Measurements from ENCODE around the gene VAPA.

The VAPA gene

DNA sequence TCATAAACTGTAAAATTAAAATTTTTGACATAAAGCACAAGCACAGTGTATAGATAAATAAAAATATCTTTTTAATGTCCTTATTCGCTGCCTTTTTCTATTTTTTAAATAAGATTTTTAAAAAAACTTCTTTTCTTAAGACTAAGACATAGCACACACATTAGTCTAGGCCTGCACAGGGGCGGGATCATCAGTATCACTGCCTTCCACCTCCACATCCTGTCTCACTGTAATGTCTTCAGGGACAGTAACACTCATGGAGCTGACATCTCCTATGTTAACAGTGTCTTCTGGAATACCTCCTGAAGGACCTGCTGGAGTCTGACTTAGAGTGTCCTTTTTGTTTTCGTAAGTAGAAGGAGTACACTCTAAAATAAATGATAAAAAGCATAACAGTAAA, 33.0 kb downstream of the VAPA start:
- TF ChIP-seq, protein P1, sequence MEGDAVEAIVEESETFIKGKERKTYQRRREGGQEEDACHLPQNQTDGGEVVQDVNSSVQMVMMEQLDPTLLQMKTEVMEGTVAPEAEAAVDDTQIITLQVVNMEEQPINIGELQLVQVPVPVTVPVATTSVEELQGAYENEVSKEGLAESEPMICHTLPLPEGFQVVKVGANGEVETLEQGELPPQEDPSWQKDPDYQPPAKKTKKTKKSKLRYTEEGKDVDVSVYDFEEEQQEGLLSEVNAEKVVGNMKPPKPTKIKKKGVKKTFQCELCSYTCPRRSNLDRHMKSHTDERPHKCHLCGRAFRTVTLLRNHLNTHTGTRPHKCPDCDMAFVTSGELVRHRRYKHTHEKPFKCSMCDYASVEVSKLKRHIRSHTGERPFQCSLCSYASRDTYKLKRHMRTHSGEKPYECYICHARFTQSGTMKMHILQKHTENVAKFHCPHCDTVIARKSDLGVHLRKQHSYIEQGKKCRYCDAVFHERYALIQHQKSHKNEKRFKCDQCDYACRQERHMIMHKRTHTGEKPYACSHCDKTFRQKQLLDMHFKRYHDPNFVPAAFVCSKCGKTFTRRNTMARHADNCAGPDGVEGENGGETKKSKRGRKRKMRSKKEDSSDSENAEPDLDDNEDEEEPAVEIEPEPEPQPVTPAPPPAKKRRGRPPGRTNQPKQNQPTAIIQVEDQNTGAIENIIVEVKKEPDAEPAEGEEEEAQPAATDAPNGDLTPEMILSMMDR (IDR thresholded peaks at IDR 0.05; ENCODE audit: insufficient read depth, low read depth, low read length, missing control alignments) = no peak
- peak; percentile 51 for DNase-seq (ENCODE audit: low read depth)
- no peak overlapping the region for H3K4me3 ChIP-seq (ENCODE audit: low read length)

DNA sequence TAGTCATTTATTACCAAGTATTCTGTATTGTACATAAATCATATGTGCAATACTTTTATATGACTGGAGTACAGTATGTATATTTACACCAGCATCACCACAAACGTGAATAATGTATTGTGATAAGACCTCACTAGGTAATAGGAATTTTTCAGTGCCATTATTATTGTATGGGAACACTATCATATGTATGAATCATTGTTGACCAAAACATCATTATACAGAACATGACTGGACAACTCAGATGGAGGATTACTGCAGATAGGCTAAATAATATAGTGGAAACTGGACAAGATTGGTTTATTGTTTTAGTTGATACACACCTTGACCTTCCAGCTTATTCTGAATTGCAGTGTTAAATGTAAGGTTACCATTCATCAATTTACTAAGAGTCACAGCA, 33.4 kb downstream of the VAPA start:
- DNase-seq (ENCODE audit: low read depth) = peak; percentile 71

DNA sequence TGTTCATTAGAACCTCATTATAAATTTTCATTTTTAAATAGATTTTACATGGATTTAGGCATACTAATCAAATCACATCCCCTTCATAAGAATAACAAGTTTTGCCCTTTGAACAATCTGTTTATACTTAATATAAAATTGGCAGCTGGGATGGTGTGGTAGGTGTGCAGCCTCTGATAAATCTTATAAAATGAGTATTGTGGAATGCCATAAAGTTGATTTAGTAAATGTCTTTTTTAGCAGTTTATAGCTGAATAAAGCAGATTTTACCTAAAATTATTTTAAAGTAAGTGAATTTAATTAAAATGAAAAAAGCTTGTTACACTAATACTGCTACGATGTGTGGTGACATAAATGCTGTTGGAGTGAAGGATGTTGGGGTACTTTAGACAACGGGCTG, 35.5 kb downstream of the VAPA start:
- no peak for DNase-seq (ENCODE audit: low read depth)
- no peak overlapping the region for H3K4me3 ChIP-seq (ENCODE audit: low read length)
- TF ChIP-seq, protein P1 (IDR thresholded peaks at IDR 0.05; ENCODE audit: insufficient read depth, low read depth, low read length, missing control alignments) = no peak

More for the DNA sequence above, 33.4 kb downstream of the VAPA start:
- TF ChIP-seq, protein P1 (IDR thresholded peaks at IDR 0.05; ENCODE audit: insufficient read depth, low read depth, low read length, missing control alignments) = no peak
- H3K4me3 ChIP-seq (ENCODE audit: low read length) = no peak overlapping the region

DNA sequence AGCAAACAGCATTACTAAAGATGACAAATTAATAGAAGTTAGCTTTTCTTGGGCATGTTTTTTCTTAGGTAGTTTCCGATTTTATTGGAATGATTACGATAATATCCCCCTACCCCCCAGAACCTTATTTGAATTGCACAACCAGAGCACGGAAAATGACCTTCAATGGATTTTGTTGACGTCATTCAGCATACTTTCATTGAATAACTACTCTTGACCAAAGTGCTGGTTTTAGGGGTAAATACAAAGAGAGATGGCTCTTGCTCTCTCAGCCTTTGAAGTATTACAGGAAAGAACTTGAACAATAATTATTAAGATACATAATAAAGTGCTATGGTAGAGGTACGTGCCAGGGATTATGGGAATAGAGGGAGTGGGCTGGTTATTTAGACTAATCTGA, 36.0 kb downstream of the VAPA start:
- no peak for DNase-seq (ENCODE audit: low read depth)
- no peak overlapping the region for H3K4me3 ChIP-seq (ENCODE audit: low read length)
- TF ChIP-seq, protein P1 (IDR thresholded peaks at IDR 0.05; ENCODE audit: insufficient read depth, low read depth, low read length, missing control alignments) = no peak

DNA sequence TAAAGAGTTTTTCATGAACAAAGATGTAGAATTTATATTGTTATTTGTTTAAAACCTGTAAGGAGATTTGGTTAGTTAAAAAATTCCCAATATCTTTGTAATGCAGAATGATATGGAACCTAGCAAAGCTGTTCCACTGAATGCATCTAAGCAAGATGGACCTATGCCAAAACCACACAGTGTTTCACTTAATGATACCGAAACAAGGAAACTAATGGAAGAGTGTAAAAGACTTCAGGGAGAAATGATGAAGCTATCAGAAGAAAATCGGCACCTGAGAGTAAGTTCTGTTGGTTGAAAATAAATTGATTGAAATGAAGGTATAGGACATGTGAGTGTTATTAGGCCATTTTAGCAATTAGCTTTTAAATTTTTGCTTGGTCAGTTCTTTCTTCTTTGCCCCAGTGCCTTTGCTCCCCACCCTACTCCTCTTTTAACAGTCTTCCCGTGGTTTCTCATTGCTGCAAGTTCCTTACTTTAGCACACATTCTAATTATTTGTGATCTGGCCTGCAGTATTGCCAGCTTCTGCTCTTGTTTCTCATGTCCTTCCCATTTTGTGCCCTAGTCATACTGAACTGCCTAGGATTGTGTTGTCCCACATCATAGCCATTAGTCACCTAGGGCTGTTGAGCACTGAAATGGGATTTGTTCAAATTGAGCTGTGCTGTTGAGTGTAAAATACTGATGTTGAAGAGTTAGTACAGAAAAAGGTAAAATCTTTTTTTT, 36.6 kb downstream of the VAPA start:
- H3K4me3 ChIP-seq (ENCODE audit: low read length) = no peak overlapping the region
- DNase-seq (ENCODE audit: low read depth) = peak; percentile 40
- TF ChIP-seq, protein P1 (IDR thresholded peaks at IDR 0.05; ENCODE audit: insufficient read depth, low read depth, low read length, missing control alignments) = no peak

DNA sequence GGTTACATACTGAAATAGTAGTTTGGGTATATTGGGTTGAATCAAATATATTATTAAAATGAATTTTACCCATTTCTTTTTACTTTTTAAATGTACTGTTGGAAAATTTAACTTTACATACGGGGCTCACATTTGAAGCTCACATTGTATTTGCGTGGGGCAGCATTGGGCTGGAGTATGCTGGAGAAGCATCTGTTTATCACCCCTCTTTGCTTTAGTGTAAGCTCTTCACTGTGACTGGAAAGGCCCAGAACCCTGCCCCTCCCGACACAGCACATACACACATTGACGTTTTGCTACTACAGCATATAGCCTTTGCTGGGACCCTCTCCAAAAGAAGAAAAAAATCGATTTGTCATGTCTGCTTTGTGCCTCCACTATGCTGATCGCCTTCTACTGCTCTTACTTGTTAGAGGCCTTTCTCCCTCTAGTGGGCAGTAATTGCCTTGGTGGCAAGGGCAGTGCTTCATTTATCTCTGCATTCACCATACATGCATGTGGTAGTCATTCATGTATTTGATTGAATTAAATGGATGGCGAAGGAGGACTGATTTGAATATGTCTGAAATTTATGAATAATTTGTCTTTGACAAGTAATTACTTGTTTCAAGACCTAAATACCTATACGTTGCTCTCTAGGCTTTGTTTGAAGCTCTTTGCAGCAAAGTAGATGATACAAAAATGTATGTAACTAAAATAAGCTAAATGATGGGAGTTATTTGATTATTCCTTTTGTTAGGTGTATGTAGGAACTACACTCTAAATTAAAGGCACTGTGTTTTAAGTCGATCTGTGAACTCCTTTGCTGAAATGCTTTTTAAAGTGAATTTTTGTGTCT, 37.4 kb downstream of the VAPA start:
- DNase-seq (ENCODE audit: low read depth) = peak; percentile 76
- TF ChIP-seq, protein P1 (IDR thresholded peaks at IDR 0.05; ENCODE audit: insufficient read depth, low read depth, low read length, missing control alignments) = peak; percentile 81

More for the DNA sequence above, 37.4 kb downstream of the VAPA start:
- H3K4me3 ChIP-seq (ENCODE audit: low read length) = no peak overlapping the region
